ENCODE measurements around the gene TUNAR. TPM values are rescaled to one million over a fixed set of nuclear protein-coding genes. Genes with fewer than 3 reads are reported as not detected.

TUNAR gene
- total RNA-seq, 6 donors from 2014 or later, result 0.10 TPM; not detected in 5

- Histone ChIP-seq H3K27ac (no peak overlapping the region), H3K4me3 (no peak overlapping the region), H3K9me3 (no peaks in the 10 kb centered on the region), H3K4me1 (no peaks in the 10 kb centered on the region), H3K36me3 (no peaks in the 10 kb centered on the region), H3K27me3 (no peaks in the 10 kb centered on the region)
- TF ChIP-seq POLR2AphosphoS5 (IDR thresholded peaks at IDR 0.05), result no peak
- TF ChIP-seq POLR2A (IDR thresholded peaks at IDR 0.05), result no peak
- TF ChIP-seq EP300 (IDR thresholded peaks at IDR 0.05), result no peak
- TF ChIP-seq, protein P1, sequence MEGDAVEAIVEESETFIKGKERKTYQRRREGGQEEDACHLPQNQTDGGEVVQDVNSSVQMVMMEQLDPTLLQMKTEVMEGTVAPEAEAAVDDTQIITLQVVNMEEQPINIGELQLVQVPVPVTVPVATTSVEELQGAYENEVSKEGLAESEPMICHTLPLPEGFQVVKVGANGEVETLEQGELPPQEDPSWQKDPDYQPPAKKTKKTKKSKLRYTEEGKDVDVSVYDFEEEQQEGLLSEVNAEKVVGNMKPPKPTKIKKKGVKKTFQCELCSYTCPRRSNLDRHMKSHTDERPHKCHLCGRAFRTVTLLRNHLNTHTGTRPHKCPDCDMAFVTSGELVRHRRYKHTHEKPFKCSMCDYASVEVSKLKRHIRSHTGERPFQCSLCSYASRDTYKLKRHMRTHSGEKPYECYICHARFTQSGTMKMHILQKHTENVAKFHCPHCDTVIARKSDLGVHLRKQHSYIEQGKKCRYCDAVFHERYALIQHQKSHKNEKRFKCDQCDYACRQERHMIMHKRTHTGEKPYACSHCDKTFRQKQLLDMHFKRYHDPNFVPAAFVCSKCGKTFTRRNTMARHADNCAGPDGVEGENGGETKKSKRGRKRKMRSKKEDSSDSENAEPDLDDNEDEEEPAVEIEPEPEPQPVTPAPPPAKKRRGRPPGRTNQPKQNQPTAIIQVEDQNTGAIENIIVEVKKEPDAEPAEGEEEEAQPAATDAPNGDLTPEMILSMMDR (IDR thresholded peaks at IDR 0.05), result no peak
- ATAC-seq (ENCODE audit: low FRiP score in 2 of 2) (no peak), DNase-seq (no peak)
- 78 to 89% methylated on average over 4 of the region's 4 CpGs for WGBS, 2 donors
Measured at GRCh38 chr14:95863295-95863694, 13.3 kb upstream of the TUNAR start.

- no peak for ATAC-seq (ENCODE audit: low FRiP score in 2 of 2)
- no peak overlapping the region for H3K27ac ChIP-seq
- no peak for DNase-seq
- H3K36me3 ChIP-seq, result no peaks in the 10 kb centered on the region
- 79 to 80% methylated on average over 6 of the region's 6 CpGs for WGBS, 2 donors
- H3K4me1 ChIP-seq, result no peaks in the 10 kb centered on the region
- TF ChIP-seq POLR2A (IDR thresholded peaks at IDR 0.05), result no peak
- no peak for TF ChIP-seq POLR2AphosphoS5 (IDR thresholded peaks at IDR 0.05)
- TF ChIP-seq EP300 (IDR thresholded peaks at IDR 0.05), result no peak
- TF ChIP-seq, protein P1 (IDR thresholded peaks at IDR 0.05), result no peak
- no peaks in the 10 kb centered on the region for H3K27me3 ChIP-seq
- H3K4me3 ChIP-seq, result no peak overlapping the region
- H3K9me3 ChIP-seq, result no peaks in the 10 kb centered on the region
Measured at GRCh38 chr14:95869776-95870175, 6.9 kb upstream of the TUNAR start.

GRCh38 chr14:95870772-95871171 lies 5.9 kb upstream of the TUNAR start:
- Histone ChIP-seq H3K4me3 (no peak overlapping the region), H3K27ac (no peak overlapping the region), H3K36me3 (no peaks in the 10 kb centered on the region), H3K9me3 (no peaks in the 10 kb centered on the region), H3K27me3 (peaks cover 0 to 2% (median under 1%) of the 10 kb centered on the region in 4 donors), H3K4me1 (peaks cover 0 to under 1% (median 0%) of the 10 kb centered on the region in 4 donors)
- DNase-seq (no peak), ATAC-seq (ENCODE audit: low FRiP score in 2 of 2) (no peak)
- WGBS, 2 donors, result 84 to 85% methylated on average over 7 of the region's 7 CpGs
- TF ChIP-seq EP300 (IDR thresholded peaks at IDR 0.05) (no peak), POLR2AphosphoS5 (IDR thresholded peaks at IDR 0.05) (no peak), POLR2A (IDR thresholded peaks at IDR 0.05) (no peak)
- TF ChIP-seq, protein P1 (IDR thresholded peaks at IDR 0.05), result no peak

DNA sequence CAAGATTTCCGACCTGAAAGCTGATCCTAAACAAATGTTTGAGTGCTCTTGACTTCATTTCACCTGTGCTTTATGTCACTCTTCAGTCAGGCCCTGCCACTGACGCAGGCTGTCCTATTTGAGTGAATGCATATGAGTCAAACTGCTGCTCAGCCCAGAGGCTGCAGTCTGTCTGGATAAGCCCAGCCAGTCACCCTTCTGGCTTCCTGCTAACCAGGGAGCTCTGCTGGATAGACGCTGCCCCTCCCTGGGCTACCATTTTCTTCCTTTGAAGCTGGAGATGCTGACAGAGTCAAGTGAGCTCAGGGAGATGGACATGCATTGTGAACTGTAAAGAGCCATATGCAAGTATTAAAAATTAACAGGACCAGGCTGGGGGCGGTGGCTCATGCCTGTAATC lies 5.1 kb upstream of the TUNAR start:
- TF ChIP-seq POLR2A (IDR thresholded peaks at IDR 0.05) (no peak), EP300 (IDR thresholded peaks at IDR 0.05) (no peak), POLR2AphosphoS5 (IDR thresholded peaks at IDR 0.05) (no peak)
- TF ChIP-seq, protein P1 (IDR thresholded peaks at IDR 0.05), result no peak
- H3K4me3 ChIP-seq, result no peak overlapping the region
- no peak for DNase-seq
- ATAC-seq (ENCODE audit: low FRiP score in 2 of 2), result no peak
- H3K27ac ChIP-seq, result no peak overlapping the region
- no peaks in the 10 kb centered on the region for H3K36me3 ChIP-seq
- H3K4me1 ChIP-seq, result peaks cover 0 to 8% (median 2%) of the 10 kb centered on the region in 4 donors
- H3K27me3 ChIP-seq, result peaks cover 0 to 9% (median 4%) of the 10 kb centered on the region in 4 donors
- H3K9me3 ChIP-seq, result no peaks in the 10 kb centered on the region
- 46 to 47% methylated on average over 4 of the region's 4 CpGs for whole genome bisulfite sequencing, 2 donors

GRCh38 chr14:95872777-95873176 lies 3.9 kb upstream of the TUNAR start:
- no peak for DNase-seq
- H3K4me3 ChIP-seq, result no peak overlapping the region
- H3K9me3 ChIP-seq, result no peaks in the 10 kb centered on the region
- TF ChIP-seq, protein P1 (IDR thresholded peaks at IDR 0.05), result no peak
- TF ChIP-seq EP300 (IDR thresholded peaks at IDR 0.05) (no peak), POLR2AphosphoS5 (IDR thresholded peaks at IDR 0.05) (no peak), POLR2A (IDR thresholded peaks at IDR 0.05) (no peak)
- no peaks in the 10 kb centered on the region for H3K36me3 ChIP-seq
- H3K27ac ChIP-seq, result no peak overlapping the region
- WGBS, 2 donors, result 42 to 70% methylated on average over 3 of the region's 3 CpGs
- peaks cover 0 to 18% (median 7%) of the 10 kb centered on the region in 4 donors for H3K27me3 ChIP-seq
- H3K4me1 ChIP-seq, result peaks cover 0 to 15% (median 5%) of the 10 kb centered on the region in 4 donors
- ATAC-seq (ENCODE audit: low FRiP score in 2 of 2), result no peak

Measured in upper lobe of left lung (tissue), 6 donors.